HG03280 (cell line): ENCODE results near the gene CXXC5.
A peak's percentile ranks its signal among the peaks of the same experiment; 100 is the strongest.

Experiments used
- ATAC-seq: cut with Tn5 transposase; IDR thresholded peaks from one replicate; pipeline ENCODE4 v1.9.1; 2021; ENCODE audit warnings: mild to moderate bottlenecking, moderate library complexity; ENCODE audit not compliant: unreplicated experiment

CXXC5 gene

DNA sequence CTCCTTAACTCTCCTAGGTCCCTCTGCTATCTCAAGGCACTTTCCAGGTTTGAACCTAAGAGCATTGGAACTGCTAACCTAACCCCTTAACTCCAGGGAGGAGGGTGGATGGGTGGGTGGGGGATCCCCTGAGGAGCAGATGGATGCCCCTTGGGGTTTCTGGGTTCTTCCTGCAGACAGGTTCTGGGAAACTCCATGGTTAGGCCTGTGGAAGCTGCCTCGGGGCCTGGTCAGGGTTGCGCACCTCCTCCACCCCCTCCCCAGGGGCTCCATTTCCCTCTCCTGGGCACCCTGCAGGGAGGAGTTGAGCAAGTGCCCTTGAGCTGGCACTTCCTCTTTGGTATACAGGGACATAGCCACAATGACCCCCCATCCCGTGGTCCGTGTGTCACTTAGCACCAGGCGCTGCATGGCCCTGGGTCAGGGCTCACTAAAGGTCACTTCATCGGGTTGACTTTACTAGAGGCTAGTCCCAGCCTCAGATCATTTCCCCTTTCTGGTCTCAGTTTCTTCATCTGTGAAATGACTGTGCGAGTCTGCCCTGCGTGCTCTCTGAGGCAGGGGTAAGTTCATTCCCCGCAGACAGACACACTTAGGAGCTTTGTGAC lies 16.0 kb downstream of the CXXC5 start:
- peak; percentile 53 for ATAC-seq

DNA sequence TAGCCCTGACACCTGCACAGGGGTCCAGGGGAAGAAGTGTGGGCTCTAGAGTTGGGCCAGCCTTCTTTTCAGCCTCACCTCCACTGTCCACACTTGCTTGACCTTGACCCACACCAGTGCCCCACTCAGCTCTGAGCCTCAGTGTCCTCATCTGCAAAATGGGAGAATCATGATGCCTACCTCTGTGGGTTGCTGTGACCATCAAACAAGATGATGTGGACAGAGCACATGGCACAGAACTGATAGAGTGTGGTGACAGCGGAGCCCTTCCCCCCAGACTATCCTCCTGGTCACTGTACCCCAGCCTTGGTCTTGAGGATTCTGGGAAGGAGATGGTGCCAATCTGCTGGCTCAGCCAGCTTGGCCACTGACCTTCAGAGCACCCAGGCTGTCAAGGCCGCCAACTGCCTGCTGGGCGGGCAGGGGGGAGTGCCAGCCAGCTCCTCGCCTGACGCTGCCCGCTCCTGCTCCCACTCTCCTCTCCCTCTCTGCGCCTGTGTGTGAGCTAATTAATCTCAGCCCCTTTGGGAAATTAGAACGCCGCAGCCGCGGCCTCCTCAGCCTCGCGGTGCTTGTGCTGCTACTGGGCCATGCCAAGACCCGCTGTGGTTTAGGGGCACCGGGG lies 16.7 kb downstream of the CXXC5 start:
- no peak for ATAC-seq

DNA sequence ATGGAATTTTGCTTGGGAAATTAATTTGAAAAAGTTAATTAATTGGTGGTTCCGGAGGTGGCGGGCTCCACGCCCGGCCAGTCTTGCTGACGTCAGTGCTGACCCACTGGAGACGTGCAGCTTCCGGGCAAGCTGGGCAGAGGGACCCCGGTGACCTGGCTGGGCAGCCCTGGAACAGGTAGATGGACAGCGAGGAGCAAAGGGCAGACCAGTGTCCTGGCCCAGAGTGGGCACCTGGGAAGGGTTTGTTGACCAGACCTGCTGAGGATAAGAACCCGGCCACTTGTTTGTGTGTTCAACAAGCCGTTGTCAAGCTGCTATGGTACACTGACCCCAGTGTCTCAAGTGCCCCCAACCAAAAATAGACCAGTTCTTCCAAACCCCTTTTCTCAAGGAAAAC lies 17.5 kb downstream of the CXXC5 start:
- ATAC-seq, result no peak

DNA sequence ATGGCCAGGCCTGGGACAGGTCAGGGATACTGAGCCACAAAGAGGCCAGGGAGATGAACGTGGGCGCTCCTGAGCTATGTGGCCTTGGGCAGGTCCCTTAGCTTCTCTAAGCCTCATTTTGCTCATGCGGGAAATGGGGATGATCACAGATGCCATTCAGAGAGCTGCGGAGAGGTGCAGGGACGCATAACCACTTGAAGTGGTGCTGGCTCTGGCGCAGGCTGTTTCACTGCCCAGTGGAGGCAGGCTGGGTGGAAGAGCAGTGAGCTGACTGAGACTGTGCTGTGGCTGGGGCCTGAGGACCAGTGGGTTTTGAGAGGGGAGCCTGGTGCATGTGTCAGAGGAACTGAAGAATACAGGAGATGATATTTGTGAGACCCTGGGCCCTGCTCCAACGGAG lies 18.4 kb downstream of the CXXC5 start:
- no peak for ATAC-seq

DNA sequence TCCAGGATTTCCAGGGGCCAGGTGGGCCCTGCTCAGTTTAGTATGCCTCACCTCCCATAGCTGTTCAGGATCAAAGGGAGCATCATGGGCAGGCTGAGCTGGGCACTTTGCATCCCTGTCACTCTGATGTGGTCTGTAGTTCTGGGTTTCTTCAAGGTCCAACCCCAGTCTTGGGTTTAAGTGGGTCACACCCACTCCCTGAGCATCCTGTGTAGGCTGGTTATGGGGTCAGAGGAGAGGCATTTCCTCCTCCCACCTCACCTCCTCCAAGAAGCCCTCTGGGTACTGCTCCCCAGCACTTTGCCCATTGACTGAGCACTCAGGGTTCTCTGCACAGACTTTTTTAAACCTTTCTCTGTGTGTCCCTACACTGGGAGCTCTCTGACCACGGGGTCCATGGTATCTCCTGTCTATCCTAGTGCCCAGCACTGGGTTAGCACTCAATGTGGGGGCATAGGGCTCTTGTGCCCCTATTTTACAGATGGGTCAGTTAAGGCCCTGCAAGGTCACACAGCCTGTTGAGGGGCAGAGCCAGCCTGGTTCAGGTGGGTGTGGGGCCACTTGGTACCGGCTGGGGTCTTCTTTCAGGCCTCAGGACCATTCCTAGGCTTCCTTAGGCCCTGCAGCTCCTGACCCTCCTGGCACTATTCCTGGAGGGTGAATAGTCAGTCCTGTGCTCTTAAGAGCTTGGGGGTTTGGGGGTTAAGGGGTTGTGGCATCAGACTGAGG lies 19.0 kb downstream of the CXXC5 start:
- ATAC-seq, result no peak

DNA sequence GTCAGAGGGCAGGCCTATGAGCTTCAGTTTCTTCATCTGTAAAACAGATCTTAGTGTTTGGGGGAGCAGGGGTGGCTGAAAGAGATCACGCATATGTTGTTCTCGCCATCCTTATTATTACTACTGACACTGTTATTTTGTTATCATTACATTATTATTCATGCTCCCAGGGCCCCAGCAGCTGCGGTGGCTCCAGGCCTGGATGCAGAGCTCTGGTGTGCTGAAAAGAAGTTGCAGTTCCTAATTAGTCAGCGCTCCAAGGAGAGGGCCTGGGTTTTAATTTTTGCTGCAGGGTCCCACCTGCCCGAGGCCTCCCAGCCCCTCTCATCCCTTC lies 19.5 kb downstream of the CXXC5 start:
- no peak for ATAC-seq

DNA sequence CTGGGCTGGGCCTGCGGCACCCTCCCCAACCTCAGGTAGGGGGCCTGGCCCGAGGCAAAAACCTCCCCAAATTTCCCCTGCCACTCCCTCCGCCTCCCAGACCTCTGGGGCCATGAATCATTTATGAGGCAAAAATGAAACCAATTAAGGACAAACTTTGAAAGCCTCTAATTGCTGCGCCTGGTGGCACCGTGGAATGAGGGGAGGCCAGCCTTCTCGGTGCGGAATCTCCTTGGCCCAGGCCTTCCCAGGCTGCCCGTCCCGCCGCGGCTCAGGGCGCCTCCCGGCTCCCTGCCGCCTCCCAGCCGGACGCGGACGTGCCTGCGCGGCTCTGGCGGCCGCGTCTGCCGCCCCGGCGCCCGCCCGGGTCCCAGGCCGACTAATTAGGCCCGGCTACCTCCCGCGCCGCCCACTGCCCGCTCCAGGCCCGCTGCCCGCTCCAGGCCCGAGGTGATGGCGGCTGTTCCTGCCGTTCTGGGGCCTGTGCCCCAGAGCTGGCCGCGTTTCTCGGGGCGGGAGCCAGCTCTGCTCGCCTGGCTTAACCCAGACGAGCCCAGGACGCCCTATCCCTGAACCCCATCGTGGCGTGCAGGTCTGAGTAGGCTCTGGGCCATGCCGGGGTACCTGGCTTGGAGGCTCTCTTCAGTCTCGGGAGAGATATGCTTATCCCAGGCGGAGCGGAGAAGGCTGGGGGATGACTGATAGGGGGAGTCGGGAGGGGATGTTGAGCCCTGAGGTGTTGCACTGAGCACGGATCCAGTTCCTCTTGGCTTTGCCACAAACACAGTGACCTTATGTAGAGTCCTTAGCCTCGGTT lies 20.1 kb downstream of the CXXC5 start:
- ATAC-seq, result no peak

DNA sequence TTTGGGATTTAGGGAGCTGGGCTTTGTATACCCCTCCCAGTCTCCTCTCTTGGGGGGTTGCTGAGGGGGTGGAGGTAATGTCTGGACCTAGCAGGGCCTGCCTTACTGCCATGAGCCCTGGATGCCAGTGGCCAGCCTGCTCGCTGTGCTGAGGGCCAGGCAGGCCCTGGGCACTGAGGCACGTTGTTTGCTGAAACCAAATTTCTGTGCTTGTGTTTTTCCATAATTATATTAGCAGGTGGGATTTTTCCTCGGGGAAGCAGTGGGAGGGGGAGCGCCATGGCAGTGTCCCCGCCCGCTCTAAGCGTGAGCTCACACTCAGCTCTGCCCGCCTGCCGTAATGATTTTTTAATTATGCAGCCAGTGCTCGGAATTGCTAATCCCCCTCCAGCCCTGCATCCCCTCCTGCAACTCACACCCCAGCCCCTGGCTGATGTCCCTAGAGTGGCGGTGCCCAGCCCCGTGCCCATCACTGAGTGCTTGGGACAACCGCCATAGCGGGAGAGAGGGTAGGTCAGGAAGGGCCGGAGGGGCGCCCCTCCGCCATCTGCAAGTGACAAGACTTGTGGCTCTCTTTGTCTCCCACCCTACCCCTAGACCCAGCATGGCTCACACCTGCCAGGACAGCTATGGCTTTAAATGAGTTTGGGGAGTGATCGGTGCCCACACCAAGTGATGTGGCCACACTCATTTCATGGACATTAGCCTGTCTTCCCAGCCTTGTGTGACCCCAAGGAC lies 20.9 kb downstream of the CXXC5 start:
- no peak for ATAC-seq

DNA sequence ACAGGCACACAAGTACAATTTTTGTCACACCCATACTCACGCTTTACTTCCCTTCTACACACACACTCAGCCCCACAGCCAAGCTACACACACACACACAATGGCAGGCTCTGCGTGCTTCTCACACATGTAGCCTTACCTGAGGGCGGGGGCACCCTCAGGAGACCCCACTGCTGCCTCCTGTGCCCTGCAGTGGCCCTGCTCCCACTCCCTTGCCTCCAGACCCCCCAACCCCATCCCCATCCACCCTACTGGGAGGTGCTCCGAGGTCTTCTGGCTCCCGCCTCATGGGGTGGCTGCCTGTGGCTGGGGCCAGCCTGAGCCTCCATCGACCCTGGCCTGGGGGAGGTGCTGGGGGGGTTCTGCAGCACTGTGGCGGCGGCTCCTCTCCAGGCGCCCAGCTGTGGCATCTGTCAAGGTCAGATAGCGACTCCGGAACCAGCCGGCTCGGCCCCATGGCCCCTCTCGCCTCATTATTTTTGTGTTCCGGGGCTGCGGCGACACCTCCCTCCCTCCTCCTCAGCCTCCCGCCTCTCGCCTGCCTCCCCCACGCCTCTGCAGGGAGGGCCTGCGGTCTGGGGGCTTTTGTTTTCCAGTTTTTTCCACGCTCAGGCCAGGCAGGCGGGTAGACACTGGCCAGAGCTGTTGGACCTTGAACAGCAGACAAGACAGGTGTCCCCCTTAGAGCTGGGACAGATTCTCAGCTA lies 21.7 kb downstream of the CXXC5 start:
- no peak for ATAC-seq

DNA sequence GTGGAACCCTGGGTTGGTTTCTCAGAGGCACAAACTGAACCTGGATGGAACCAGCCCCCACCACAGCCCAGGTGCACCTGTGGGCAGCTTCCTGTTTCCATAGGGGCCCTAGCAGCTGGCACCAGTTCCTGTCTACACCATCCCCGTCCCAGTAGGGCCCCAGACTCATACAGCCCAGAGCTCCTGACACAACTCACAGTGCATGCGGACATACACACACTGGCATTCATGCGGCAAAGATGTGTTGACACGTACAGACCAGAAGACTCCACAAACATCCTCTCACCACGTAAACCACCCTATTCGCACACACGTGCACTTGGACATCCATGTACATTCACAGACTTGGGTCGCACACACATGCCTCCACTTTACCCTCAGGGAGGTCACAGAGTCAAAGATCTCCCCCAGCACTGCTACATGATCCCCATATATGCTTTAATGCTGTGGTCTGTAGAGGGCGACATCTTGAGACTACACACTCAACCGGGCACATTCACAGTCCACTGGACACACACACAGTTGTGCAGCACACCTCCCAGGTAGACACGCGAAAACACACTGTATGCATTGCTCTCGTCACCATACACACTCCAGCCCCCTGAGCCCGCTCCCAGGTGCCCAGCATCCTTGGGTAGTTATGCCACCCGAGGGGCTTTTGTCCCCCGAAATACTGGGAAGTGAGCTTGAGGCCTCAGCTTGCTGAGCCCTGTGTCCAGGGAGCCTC lies 22.4 kb downstream of the CXXC5 start:
- ATAC-seq, result peak; percentile 40

DNA sequence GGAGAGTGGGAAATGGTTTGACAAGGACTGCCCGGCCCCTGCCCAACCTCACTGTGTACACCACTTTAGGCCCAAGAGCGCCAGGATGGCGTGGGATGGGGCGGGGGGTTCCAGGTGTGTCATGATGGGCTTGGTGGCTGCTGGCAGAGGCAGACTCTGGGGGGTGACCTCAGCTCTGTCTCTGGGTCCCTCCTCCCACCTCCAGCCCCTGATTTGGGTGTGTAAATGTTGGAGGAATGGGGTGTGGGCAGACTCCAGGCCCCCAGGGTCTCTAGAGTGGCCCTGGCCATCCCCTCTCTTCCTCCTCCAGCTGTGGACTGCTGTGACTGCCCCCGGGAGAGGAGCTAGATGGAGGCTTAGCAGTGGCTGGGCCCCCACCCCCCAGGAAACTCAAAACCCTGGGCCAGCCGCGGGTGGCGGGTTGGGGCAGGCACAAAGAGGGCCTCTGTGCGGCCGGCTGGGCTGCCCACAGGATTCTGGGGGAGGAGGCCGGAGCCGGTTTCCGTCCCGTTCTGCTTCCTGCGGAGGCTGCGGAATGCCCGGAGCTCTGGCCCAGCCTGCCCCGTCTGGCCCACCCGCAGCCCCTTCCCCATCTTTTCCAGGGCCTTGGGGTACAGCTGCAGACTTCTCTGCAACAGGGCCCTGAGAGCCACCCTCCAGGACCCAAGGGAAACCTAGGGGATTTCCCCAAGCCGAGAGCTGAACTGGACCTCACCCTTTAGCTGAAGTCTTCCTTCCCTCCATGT lies 23.1 kb downstream of the CXXC5 start:
- ATAC-seq, result no peak

DNA sequence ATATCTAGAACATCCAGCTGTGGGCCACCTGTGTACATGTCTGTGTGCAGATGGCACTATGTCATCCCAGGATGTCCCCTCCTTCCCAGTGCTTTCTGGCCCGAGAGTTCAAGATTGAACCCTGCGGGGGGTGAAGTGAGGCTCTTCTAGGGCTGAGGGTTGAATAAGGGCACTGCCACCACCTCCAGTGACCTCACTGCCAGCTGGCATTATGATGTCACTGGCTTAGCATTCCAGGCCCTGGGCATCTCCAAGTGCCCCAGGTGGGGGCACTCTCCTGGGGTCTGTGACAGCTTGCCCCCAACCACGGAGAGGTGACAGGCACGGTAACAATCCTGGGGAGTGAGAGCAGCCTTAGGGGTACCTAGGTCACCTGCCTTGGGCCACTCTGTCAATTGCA lies 27.1 kb downstream of the CXXC5 start:
- no peak for ATAC-seq

DNA sequence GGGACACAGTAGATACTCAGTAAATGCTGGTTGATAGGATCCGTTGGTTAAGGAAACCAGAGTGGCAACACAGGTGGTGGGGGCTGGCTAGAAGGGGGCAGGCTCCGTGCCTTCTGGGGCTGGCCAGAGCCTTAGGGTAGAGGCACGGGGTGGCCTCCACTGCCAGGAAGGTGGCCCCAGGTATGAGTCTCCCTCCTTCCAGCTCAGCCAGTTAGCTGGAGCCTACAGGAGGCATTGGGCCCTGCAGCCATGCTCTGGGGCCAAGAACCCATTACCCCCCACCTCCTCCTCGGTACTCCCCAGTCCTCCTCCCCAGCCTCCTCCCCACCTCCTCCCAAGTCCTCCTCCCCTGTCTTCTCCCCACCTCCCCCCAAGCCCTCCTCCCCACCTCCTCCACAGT lies 27.7 kb downstream of the CXXC5 start:
- no peak for ATAC-seq

DNA sequence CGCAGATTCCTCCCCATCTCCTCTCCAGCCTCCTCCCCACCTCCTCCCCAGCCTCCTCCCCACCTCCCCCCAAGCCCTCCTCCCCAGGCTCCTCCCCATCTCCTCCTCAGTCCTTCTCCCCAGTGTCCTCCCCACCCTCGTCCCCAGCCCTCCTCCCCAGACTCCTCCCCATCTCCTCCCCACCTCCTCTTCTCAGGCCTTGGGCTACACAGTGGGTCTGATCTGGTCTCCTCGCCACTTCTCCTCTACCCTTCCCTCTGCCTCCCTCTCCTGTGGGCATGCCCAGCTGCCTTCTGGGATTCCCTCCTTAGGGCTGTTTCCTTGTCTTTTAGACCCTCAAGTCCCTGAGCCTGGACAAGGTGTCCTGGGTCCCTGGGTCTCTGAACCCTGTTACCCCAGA lies 28.3 kb downstream of the CXXC5 start:
- no peak for ATAC-seq

DNA sequence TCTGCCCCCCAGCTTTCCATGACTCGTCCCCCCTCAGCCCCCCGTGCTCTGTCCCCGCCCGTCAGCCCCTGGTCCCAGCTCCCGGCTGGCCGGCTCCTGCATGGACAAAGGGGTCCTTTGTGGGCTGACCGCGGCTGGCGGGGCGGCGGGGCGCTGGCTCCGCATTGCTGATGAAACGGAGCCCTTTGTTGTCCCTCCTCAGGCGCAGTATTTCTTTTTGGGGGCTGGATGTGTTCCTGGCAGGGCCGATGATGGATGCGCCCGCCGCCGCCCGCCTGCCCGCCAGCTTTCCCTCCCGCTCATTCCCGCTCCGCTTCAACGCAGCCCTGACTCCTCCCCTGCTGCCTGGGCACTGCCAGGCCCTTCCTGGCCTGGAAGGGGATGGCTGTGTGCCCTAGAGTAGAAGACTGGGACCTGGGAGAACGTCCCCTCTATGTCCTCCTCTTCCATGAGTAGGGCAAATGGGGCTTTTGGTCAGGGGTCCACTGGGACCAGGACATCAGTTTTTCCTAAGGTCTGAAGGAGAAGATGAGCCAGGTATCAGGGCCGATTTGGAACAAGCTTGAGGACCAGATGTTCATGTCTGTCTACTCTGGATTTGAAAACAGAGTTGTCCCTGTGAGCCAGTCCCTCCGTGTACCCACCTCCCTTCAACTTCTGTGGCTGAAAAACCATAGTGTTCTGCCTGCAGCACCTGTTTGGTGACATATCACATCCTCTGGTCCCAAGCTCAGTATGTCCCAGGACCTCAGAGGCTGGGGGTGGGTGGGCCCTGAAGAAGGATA lies 29.0 kb downstream of the CXXC5 start:
- no peak for ATAC-seq

DNA sequence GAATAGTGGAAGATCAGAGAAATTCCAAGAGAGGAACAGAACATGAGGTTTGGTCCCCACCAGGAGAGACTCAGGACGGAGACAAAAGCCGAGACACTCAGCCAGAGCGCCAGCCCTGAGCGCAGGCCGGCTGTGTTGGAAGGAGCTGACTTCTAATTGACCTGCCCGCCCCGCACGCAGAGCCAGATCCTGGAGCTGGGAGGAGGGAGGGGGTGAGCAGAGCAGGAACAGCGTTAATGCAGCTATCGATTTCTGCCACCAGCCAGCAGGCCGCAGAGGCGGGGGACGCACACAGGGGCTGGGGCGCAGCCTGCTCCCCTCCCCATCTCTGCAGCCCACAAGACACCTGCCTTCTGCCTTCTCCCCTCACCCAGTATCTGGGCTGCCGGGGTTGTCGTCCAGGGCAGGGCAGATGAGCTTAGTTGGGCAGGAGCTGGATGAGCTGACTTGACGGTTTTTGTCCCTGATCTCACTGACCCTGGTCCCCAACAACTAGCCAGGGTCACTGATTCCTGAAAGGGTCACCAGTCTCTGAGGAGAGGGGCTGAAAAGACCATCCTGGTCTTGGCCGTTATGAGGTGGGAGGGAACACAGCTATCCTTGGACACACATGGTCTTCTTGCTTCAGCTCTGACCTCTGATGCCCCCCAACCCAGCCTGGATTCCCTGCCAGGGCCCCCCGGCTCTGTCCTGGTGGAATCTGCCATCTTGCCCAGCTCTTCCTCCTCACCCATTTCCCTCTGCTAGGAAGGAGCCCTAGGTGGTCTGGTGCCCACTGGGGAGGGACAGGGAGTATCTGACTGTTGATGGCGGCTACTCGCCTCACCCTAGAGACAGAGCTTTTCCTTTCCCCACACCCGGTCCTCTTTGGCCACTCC lies 29.8 kb downstream of the CXXC5 start:
- no peak for ATAC-seq
